Endodermal cell (in vitro differentiated cells): ENCODE measurements around the gene FABP1. TPM values are rescaled to one million over a fixed set of nuclear protein-coding genes. Genes with fewer than 3 reads are reported as not detected.

ENCODE experiments used
- DNase-seq: peaks from one replicate; pipeline ENCODE4 v3.0.0-alpha.2; 2017
- H3K27ac ChIP-seq: 2 replicates; pipeline ENCODE4 v1.5.1; 2013; ENCODE audit warnings: mild to moderate bottlenecking, low read depth, low read length, moderate library complexity
- H3K27me3 ChIP-seq: 2 replicates; pipeline ENCODE4 v1.6.1; 2013; ENCODE audit warnings: mild to moderate bottlenecking, low read length, moderate library complexity; ENCODE audit not compliant: insufficient read depth, control insufficient read depth, poor library complexity, severe bottlenecking
- H3K36me3 ChIP-seq: 2 replicates; pipeline ENCODE4 v1.7.0; 2013; ENCODE audit warnings: mild to moderate bottlenecking, low read length, moderate library complexity; ENCODE audit not compliant: control insufficient read depth, insufficient read depth
- H3K4me1 ChIP-seq: one replicate; pipeline ENCODE4 v1.7.0; 2013; ENCODE audit warnings: low read length; ENCODE audit not compliant: control insufficient read depth, insufficient read depth
- H3K4me3 ChIP-seq: 2 replicates; pipeline ENCODE4 v1.5.1; 2013; ENCODE audit warnings: mild to moderate bottlenecking, low read length, moderate library complexity
- H3K9ac ChIP-seq: 2 replicates; pipeline ENCODE4 v1.6.1; 2013; ENCODE audit warnings: mild to moderate bottlenecking, low read length, moderate library complexity; ENCODE audit not compliant: poor library complexity, severe bottlenecking; ENCODE audit errors: extremely low read depth
- H3K9me3 ChIP-seq: 2 replicates; pipeline ENCODE4 v1.6.1; 2013; ENCODE audit warnings: mild to moderate bottlenecking, low read length, moderate library complexity; ENCODE audit not compliant: control insufficient read depth
- H3K27ac Mint-ChIP-seq: 2 replicates; pipeline ENCODE4 v1.8.0; 2020; ENCODE audit warnings: mixed read lengths
- H3K27me3 Mint-ChIP-seq: 2 replicates; pipeline ENCODE4 v1.8.0; 2021; ENCODE audit warnings: mild to moderate bottlenecking, mixed read lengths; ENCODE audit not compliant: insufficient read depth
- H3K36me3 Mint-ChIP-seq: 2 replicates; pipeline ENCODE4 v1.8.0; 2020; ENCODE audit warnings: low read depth, mixed read lengths
- H3K4me1 Mint-ChIP-seq: 2 replicates; pipeline ENCODE4 v1.8.0; 2020; ENCODE audit warnings: mixed read lengths
- H3K4me3 Mint-ChIP-seq: 2 replicates; pipeline ENCODE4 v1.8.0; 2020; ENCODE audit warnings: mild to moderate bottlenecking, moderate library complexity, mixed read lengths
- H3K9me3 Mint-ChIP-seq: 2 replicates; pipeline ENCODE4 v1.8.0; 2020; ENCODE audit warnings: mild to moderate bottlenecking, mixed read lengths
- WGBS, 2 experiments: methylation state at CpG; one replicate each; pipeline versions ENCODE4 v1.1.5 to v1.1.7; 2013; ENCODE audit warnings: missing lambda C conversion rate in 2 of 2, mixed read lengths in 1 of 2; ENCODE audit not compliant: insufficient coverage in 1 of 2, insufficient read length in 1 of 2; 5-methylcytosine and 5-hydroxymethylcytosine counted together
- total RNA-seq, 2 donors: library from RNA; stranded (reverse); fragmentation: NEBNext Ultra II Directional in 1 of 2; extraction: Animal tissue kit (Norgen Biotek cat#: 25700) in 1 of 2; gene quantifications; 2 replicates in 1 of 2; 3 replicates in 1 of 2; pipeline ENCODE4 v1.2.1, GENCODE V29; 2021
- TF ChIP-seq, protein P1 (sequence below): fragments of 200-600 bp; sonication (generic); conservative IDR thresholded peaks from 2 replicates; pipeline ENCODE4 v1.5.0; 2021; ENCODE audit warnings: antibody characterized with exemption, mild to moderate bottlenecking

Gene FABP1
- total RNA-seq, 2 donors from 2014 or later, result not detected

DNA sequence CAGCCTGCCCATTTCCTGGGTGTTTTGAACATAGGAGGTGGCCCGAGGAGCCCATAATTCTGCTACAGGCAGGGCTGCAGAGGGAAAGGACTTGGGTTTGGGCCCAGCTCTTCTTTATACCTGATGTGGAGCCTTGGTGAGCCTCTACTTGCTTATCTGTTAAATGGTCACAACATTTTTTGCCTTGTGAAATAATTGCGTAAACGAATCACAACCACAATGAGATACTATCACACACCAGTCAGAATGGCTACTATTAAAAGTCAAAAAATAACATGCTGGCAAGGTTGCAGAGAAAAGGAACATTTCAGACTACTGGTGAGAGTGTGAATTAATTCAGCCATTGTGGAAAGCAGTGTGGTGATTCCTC lies 4.1 kb upstream of the FABP1 start:
- TF ChIP-seq, protein P1, sequence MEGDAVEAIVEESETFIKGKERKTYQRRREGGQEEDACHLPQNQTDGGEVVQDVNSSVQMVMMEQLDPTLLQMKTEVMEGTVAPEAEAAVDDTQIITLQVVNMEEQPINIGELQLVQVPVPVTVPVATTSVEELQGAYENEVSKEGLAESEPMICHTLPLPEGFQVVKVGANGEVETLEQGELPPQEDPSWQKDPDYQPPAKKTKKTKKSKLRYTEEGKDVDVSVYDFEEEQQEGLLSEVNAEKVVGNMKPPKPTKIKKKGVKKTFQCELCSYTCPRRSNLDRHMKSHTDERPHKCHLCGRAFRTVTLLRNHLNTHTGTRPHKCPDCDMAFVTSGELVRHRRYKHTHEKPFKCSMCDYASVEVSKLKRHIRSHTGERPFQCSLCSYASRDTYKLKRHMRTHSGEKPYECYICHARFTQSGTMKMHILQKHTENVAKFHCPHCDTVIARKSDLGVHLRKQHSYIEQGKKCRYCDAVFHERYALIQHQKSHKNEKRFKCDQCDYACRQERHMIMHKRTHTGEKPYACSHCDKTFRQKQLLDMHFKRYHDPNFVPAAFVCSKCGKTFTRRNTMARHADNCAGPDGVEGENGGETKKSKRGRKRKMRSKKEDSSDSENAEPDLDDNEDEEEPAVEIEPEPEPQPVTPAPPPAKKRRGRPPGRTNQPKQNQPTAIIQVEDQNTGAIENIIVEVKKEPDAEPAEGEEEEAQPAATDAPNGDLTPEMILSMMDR, result no peak
- no peaks in the 10 kb centered on the region for H3K9me3 ChIP-seq
- H3K4me1 ChIP-seq, result no peaks in the 10 kb centered on the region
- no peak overlapping the region for H3K27ac ChIP-seq
- H3K36me3 ChIP-seq, result no peaks in the 10 kb centered on the region
- no peaks in the 10 kb centered on the region for H3K4me1 Mint-ChIP-seq
- 80 to 96% methylated on average over 1 to 3 of the region's 3 CpGs for WGBS, 2 experiments
- H3K27me3 Mint-ChIP-seq, result peaks cover 14% of the 10 kb centered on the region
- no peak for DNase-seq
- no peaks in the 10 kb centered on the region for H3K9me3 Mint-ChIP-seq
- no peak overlapping the region for H3K27ac Mint-ChIP-seq
- H3K27me3 ChIP-seq, result peaks cover 38% of the 10 kb centered on the region
- H3K4me3 ChIP-seq, result no peak overlapping the region
- no peak overlapping the region for H3K4me3 Mint-ChIP-seq
- no peaks in the 10 kb centered on the region for H3K36me3 Mint-ChIP-seq
- H3K9ac ChIP-seq, result no peak overlapping the region

- Histone ChIP-seq H3K4me1 (no peaks in the 10 kb centered on the region), H3K9ac (no peak overlapping the region), H3K9me3 (no peaks in the 10 kb centered on the region), H3K27ac (no peak overlapping the region), H3K27me3 (peaks cover 40% of the 10 kb centered on the region), H3K36me3 (no peaks in the 10 kb centered on the region), H3K4me3 (no peak overlapping the region)
- H3K36me3 Mint-ChIP-seq, result no peaks in the 10 kb centered on the region
- no peak for DNase-seq
- H3K27me3 Mint-ChIP-seq, result peaks cover 17% of the 10 kb centered on the region
- H3K9me3 Mint-ChIP-seq, result no peaks in the 10 kb centered on the region
- no peak overlapping the region for H3K27ac Mint-ChIP-seq
- no peak overlapping the region for H3K4me3 Mint-ChIP-seq
- TF ChIP-seq, protein P1, result no peak
- 95 to 96% methylated on average over 7 to 9 of the region's 9 CpGs for WGBS, 2 experiments
- no peaks in the 10 kb centered on the region for H3K4me1 Mint-ChIP-seq
Observed at GRCh38 chr2:88131201-88131998, 3.5 kb upstream of the FABP1 start.

- Mint-ChIP-seq H3K4me1 (no peaks in the 10 kb centered on the region), H3K27ac (no peak overlapping the region), H3K4me3 (no peak overlapping the region), H3K9me3 (no peaks in the 10 kb centered on the region), H3K27me3 (peaks cover 17% of the 10 kb centered on the region), H3K36me3 (no peaks in the 10 kb centered on the region)
- Histone ChIP-seq H3K4me3 (no peak overlapping the region), H3K27ac (no peak overlapping the region), H3K4me1 (no peaks in the 10 kb centered on the region), H3K36me3 (no peaks in the 10 kb centered on the region), H3K9me3 (no peaks in the 10 kb centered on the region), H3K9ac (no peak overlapping the region), H3K27me3 (peaks cover 39% of the 10 kb centered on the region)
- TF ChIP-seq, protein P1, result no peak
- no peak for DNase-seq
- WGBS, 2 experiments, result 93% methylated on average over 3 to 7 of the region's 7 CpGs
Observed at GRCh38 chr2:88129313-88129959, 1.6 kb upstream of the FABP1 start.
